ENCODE results near the gene SMIM13. TPM values are rescaled to one million over a fixed set of nuclear protein-coding genes. Genes with fewer than 3 reads are reported as not detected.

Gene SMIM13
- total and polyA plus RNA-seq, 10 donors = 1.5 to 8.3 (median 5.9) TPM

DNA sequence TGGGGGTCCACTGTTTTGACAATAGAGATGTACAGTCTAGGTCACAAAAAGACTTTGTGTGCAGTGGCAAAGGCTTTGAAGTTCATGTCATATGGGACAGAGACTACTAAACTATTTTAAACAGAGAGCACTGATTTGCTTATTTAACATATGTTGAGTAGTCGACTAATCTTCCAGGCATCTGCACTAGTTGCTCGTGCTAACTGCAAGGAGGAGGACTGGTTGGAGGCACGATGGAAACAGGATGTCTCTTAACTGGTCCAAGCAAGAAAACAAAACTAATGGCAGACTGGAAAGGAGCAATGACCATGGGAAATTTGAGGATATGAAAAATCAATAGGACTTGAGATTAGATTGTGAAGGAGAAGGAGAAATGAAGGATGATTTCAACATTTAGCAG, 46.4 kb downstream of the SMIM13 start:
- WGBS, 5 donors = 72 to 91% (median 84%) methylated on average over 3 of the region's 3 CpGs
- Histone ChIP-seq H3K4me3 (no peak overlapping the region), H3K27ac (no peak overlapping the region), H3K27me3 (replicated peaks in 1 of 7) (no peaks in the 10 kb centered on the region), H3K4me1 (peaks cover 0 to 24% (median 5%) of the 10 kb centered on the region in 6 donors), H3K36me3 (peaks cover 0 to 15% (median 6%) of the 10 kb centered on the region in 6 donors), H3K9me3 (no peaks in the 10 kb centered on the region)
- DNase-seq = no peak
- intact Hi-C loops (cut with DNase I; ENCODE audit: low total_unique reads) = loop anchor here (10.0 kb wide), 1 partner anchor 435 kb away; no protein-coding TSS in a partner anchor
- TF ChIP-seq POLR2AphosphoS5 (IDR thresholded peaks at IDR 0.05) (no peak), POLR2A (IDR thresholded peaks at IDR 0.05) (no peak), CTCF (IDR thresholded peaks at IDR 0.05 in 8 of 11, conservative IDR thresholded peaks at IDR 0.05 in 3 of 11) (no peak)

DNA sequence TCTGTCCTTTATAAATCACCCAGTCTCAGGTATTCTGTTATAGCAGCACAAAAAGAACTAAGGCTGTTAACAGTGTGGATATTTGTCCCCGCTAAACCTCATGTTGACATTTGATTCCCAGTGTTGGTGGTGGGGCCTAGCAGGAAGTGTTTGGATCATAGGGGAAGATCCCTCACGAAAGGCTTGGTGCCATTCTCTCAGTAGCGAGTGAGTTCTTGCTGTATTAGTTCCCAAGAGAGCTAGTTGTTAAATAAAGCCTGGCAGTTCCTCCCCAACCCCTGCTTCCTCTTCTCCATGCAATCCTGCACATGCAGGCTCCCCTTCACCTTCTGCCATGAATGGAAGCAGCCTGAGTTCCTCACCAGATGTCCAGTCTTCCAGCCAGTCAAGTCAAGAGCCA, 47.7 kb downstream of the SMIM13 start:
- TF ChIP-seq POLR2A (IDR thresholded peaks at IDR 0.05) = no peak
- TF ChIP-seq POLR2AphosphoS5 (IDR thresholded peaks at IDR 0.05) = no peak
- TF ChIP-seq CTCF (IDR thresholded peaks at IDR 0.05 in 8 of 11, conservative IDR thresholded peaks at IDR 0.05 in 3 of 11) = no peak
- intact Hi-C loops (cut with DNase I; ENCODE audit: low total_unique reads) = loop anchor here (10.0 kb wide), 1 partner anchor 434 kb away; no protein-coding TSS in a partner anchor
- H3K4me1 ChIP-seq = peaks cover 0 to 24% (median 5%) of the 10 kb centered on the region in 6 donors
- DNase-seq = no peak
- H3K27me3 ChIP-seq (replicated peaks in 1 of 7) = no peaks in the 10 kb centered on the region
- H3K27ac ChIP-seq = no peak overlapping the region
- 70 to 96% (median 76%) methylated on average over 2 to 3 of the region's 3 CpGs for WGBS, 5 donors
- H3K9me3 ChIP-seq = no peaks in the 10 kb centered on the region
- H3K36me3 ChIP-seq = peaks cover 0 to 2% (median 0%) of the 10 kb centered on the region in 6 donors
- no peak overlapping the region for H3K4me3 ChIP-seq

DNA sequence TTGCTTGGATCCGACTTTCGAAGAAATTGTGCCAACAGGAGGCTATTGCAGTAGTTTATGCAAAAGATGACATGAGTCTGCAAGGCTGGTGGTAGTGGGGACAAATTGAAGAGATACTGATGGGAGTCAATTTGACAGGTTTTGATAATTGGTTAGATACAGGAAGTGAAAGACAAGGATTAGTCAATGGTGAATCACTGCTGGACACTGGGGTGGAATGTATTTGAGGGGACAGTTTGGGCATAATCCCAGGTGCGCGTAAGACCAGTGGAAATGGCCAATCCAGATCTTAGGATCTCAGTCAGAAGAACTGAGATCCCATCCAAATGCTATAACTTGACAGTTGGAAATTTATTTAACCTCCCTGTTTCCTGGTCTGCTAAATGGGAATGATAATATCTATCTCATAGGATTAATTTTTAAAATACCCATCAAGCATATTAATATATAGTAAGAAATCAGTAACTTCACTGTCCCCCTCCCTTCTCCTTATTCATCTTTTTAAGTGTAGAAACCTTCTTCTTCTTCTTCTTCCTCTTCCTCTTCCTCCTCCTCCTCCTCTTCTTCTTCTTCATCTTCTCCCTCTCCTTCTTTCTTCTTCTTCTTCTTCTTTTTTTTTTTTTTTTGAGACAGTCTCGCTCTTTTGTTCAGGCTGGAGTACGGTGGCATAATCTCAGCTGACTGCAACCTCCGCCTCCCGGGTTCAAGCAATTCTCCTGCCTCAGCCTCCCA, 48.8 kb downstream of the SMIM13 start:
- intact Hi-C loops (cut with DNase I; ENCODE audit: low total_unique reads) = loop anchor here (10.0 kb wide), 1 partner anchor 432 kb away; no protein-coding TSS in a partner anchor
- Histone ChIP-seq H3K27ac (no peak overlapping the region), H3K36me3 (no peaks in the 10 kb centered on the region), H3K4me3 (no peak overlapping the region), H3K27me3 (replicated peaks in 1 of 7) (no peaks in the 10 kb centered on the region), H3K4me1 (peaks cover 0 to 24% (median 5%) of the 10 kb centered on the region in 6 donors), H3K9me3 (no peaks in the 10 kb centered on the region)
- DNase-seq = no peak
- no peak for TF ChIP-seq CTCF (IDR thresholded peaks at IDR 0.05 in 8 of 11, conservative IDR thresholded peaks at IDR 0.05 in 3 of 11)
- no peak for TF ChIP-seq POLR2A (IDR thresholded peaks at IDR 0.05)
- TF ChIP-seq POLR2AphosphoS5 (IDR thresholded peaks at IDR 0.05) = no peak
- 93 to 96% (median 93%) methylated on average over 8 of the region's 8 CpGs for WGBS, 5 donors
